GM20431 (cell line): ENCODE data around the gene TMEM138.

Experiments
- in situ Hi-C: fragments of 300-500 bp; cut with MseI, MboI; formaldehyde crosslinking; loops from one replicate; pipeline ENCODE4 v1.15.0; 2020; ENCODE audit warnings: low sequenced_read_pairs; ENCODE audit not compliant: unreplicated experiment

Gene TMEM138

GRCh38 chr11:61361741-61362541, at the start of gene TMEM138, which contains the start of gene CYB561A3:
Gene TMEM138, plus strand, starts transcription at chr11:61362374. Its CDS starts 2,017 bp downstream, at chr11:61364391.
Gene CYB561A3, minus strand, starts transcription at chr11:61361882. Its CDS starts 5,169 bp downstream, at chr11:61356713.
- in situ Hi-C loops: no loop called here

- in situ Hi-C loops: no loop called here
These were observed 46.9 kb upstream of the TMEM138 start for GRCh38 chr11:61315260-61315659.

- in situ Hi-C loops: no loop called here
These were observed 36.3 kb upstream of the TMEM138 start for GRCh38 chr11:61325649-61326414.

- in situ Hi-C loops: no loop called here
These were observed 34.5 kb upstream of the TMEM138 start for GRCh38 chr11:61327669-61328071.

GRCh38 chr11:61328351-61328750, 33.8 kb upstream of the TMEM138 start:
- in situ Hi-C loops: no loop called here

GRCh38 chr11:61329871-61330270, 32.3 kb upstream of the TMEM138 start:
- in situ Hi-C loops: loop anchor here (10.0 kb wide), 1 partner anchor 55 kb away; no protein-coding TSS in a partner anchor

GRCh38 chr11:61331651-61332050, 30.5 kb upstream of the TMEM138 start:
- in situ Hi-C loops: loop anchor here (10.0 kb wide), 1 partner anchor 53 kb away; no protein-coding TSS in a partner anchor

- in situ Hi-C loops: loop anchor here (10.0 kb wide), 1 partner anchor 52 kb away; no protein-coding TSS in a partner anchor
These were observed 29.8 kb upstream of the TMEM138 start for GRCh38 chr11:61332281-61332796.

GRCh38 chr11:61332797-61333549, 29.2 kb upstream of the TMEM138 start, which contains the start of the genes DDB1 and TKFC:
Gene DDB1, minus strand, starts transcription at chr11:61333105. Its CDS starts 137 bp downstream, at chr11:61332968.
Gene TKFC, plus strand, starts transcription at chr11:61333228. Its CDS starts 1,501 bp downstream, at chr11:61334729.
- in situ Hi-C loops: loop anchor here (10.0 kb wide), 1 partner anchor 52 kb away; no protein-coding TSS in a partner anchor

GRCh38 chr11:61333550-61334433, 28.4 kb upstream of the TMEM138 start:
- in situ Hi-C loops: loop anchor here (10.0 kb wide), 1 partner anchor 51 kb away; no protein-coding TSS in a partner anchor

- in situ Hi-C loops: loop anchor here (10.0 kb wide), 1 partner anchor 50 kb away; no protein-coding TSS in a partner anchor
These were observed 27.5 kb upstream of the TMEM138 start for GRCh38 chr11:61334434-61335354.

- in situ Hi-C loops: loop anchor here (10.0 kb wide), 1 partner anchor 49 kb away; no protein-coding TSS in a partner anchor
These were observed 26.8 kb upstream of the TMEM138 start for GRCh38 chr11:61335355-61335710.

GRCh38 chr11:61336171-61336935, 25.8 kb upstream of the TMEM138 start:
- in situ Hi-C loops: loop anchor here (10.0 kb wide), 1 partner anchor 48 kb away; no protein-coding TSS in a partner anchor

GRCh38 chr11:61337706-61338470, 24.3 kb upstream of the TMEM138 start:
- in situ Hi-C loops: loop anchor here (10.0 kb wide), 1 partner anchor 47 kb away; no protein-coding TSS in a partner anchor

GRCh38 chr11:61338783-61339489, 23.2 kb upstream of the TMEM138 start:
- in situ Hi-C loops: loop anchor here (10.0 kb wide), 1 partner anchor 46 kb away; no protein-coding TSS in a partner anchor
